Lung (tissue), 12 donors: Measurements from ENCODE around the gene NDUFS2. TPM values are rescaled to one million over a fixed set of nuclear protein-coding genes. Genes with fewer than 3 reads are reported as not detected.

ENCODE experiments used
- ATAC-seq: fragments of 200-7000 bp; cut with Tn5 transposase; one replicate; pipeline ENCODE4 v1.9.1; 2020; ENCODE audit warnings: moderate number of reproducible peaks; ENCODE audit not compliant: insufficient read depth, low FRiP score
- DNase-seq, 3 donors: peaks; one replicate each; pipeline ENCODE4 v3.0.0-alpha.2; 2013 to 2017
- H3K27ac ChIP-seq, 2 donors: one replicate each; pipeline ENCODE4 v1.5.1; 2013; ENCODE audit warnings: mild to moderate bottlenecking in 2 of 2, moderate library complexity in 2 of 2, control low read depth in 1 of 2, inconsistent platforms in 1 of 2, low read depth in 1 of 2, low read length in 1 of 2
- H3K27me3 ChIP-seq, 3 donors: one replicate each; pipeline ENCODE4 v1.5.1; 2013; ENCODE audit warnings: low read length in 2 of 3; ENCODE audit not compliant: control insufficient read depth in 3 of 3, insufficient read depth in 3 of 3
- H3K36me3 ChIP-seq, 4 donors: one replicate each; pipeline ENCODE4 v1.5.1; 2013; ENCODE audit warnings: low read length in 4 of 4, mild to moderate bottlenecking in 1 of 4, moderate library complexity in 1 of 4; ENCODE audit not compliant: control insufficient read depth in 4 of 4, insufficient read depth in 4 of 4
- H3K4me1 ChIP-seq, 5 donors: one replicate each; pipeline ENCODE4 v1.5.1; 2013; ENCODE audit warnings: low read length in 5 of 5, mild to moderate bottlenecking in 2 of 5, moderate library complexity in 1 of 5; ENCODE audit not compliant: control insufficient read depth in 5 of 5, insufficient read depth in 5 of 5
- H3K4me3 ChIP-seq: one replicate; pipeline ENCODE4 v1.5.1; 2013; ENCODE audit warnings: mild to moderate bottlenecking, control low read depth, moderate library complexity
- H3K9ac ChIP-seq, 2 donors: one replicate each; pipeline ENCODE4 v1.5.1; 2013; ENCODE audit warnings: low read length in 2 of 2, control low read depth in 1 of 2; ENCODE audit not compliant: insufficient read depth in 1 of 2
- H3K9me3 ChIP-seq, 4 donors: one replicate each; pipeline ENCODE4 v1.5.1; 2013; ENCODE audit warnings: low read length in 3 of 4, mild to moderate bottlenecking in 1 of 4, moderate library complexity in 1 of 4; ENCODE audit not compliant: control insufficient read depth in 4 of 4, insufficient read depth in 3 of 4
- WGBS, 2 donors: extraction: QIAGEN DNeasy Blood & Tissue Kit; methylation state at CpG; one replicate each; pipeline ENCODE4 v1.1.7; 2013; 5-methylcytosine and 5-hydroxymethylcytosine counted together
- polyA plus RNA-seq, 2 donors: library from polyadenylated mRNA; stranded (reverse); fragments of 200-250 nt; gene quantifications; one replicate each; pipeline ENCODE4 v1.2.1, GENCODE V29; 2013
- total RNA-seq, 2 donors: library from RNA; depleted of rRNA in 1 of 2; stranded (reverse); fragments of >200 nt in 1 of 2; gene quantifications; one replicate each; pipeline ENCODE4 v1.2.1, GENCODE V29; 2014 to 2021
- TF ChIP-seq, protein P1 (sequence below): IDR thresholded peaks from 2 replicates; pipeline ENCODE4 v1.5.1; 2012; ENCODE audit warnings: mild to moderate bottlenecking; ENCODE audit errors: control extremely low read depth, extremely low read depth
- donor health status: control.
- donor health status: control.
- donor health status: Bipolar disorder and iron deficiency.
- donor health status: healthy.
- donor health status: DM: yes; HTN: yes; CAD: no.

The NDUFS2 gene
- total and polyA plus RNA-seq, 4 donors, result 40.2 to 104 (median 88.1) TPM

DNA sequence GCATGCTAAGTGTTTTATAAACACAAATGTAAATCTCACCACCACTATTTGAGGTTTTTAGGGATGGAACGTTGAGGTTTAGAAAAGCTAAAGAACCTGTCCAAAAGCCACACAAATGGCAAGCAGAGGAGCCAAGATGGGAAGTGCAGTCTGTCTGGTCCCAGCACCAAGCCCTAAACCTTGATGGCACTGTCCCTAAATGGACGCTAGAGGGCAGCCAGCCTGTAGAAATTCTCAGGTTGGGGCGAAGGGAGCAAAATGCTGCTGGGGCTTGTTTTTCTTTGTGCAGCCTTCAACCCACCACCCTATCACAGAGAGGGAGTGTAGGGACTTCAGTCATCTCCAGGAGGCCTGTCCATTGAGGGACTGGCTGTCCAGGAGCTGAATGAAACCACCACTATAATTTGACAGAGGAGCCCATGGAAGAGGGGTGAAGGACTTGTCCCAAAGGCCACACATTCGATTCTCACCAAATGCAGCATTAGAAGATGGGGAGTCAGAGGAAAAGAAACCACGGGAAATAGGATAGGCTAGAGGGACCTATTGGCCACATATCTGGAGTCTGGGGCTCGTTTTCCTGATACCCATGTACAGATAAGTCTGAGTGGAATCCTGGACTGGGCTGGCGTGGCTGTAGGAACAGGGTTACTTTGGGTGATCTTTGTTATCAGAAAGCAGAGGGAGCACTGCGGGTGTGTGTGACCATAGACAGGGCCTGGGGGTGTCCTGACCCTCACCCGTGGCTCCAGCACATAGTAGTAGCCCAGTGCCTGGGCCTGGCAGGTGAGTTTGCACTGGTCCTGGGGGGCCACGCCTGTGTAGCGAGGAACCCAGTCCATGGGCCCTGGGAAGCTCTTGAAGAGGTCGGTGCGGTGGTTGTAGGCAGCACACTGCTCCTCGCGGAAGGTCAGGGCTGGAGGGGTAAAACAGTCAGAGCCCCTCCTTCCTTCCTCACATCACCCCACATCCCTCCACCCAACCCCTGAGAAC is 9.4 kb upstream of the NDUFS2 start:
- H3K9me3 ChIP-seq, result no peaks in the 10 kb centered on the region
- peaks cover 0 to 5% (median 0%) of the 10 kb centered on the region in 4 donors for H3K36me3 ChIP-seq
- H3K4me1 ChIP-seq, result peaks cover 0 to 17% (median 7%) of the 10 kb centered on the region in 5 donors
- no peak overlapping the region for H3K4me3 ChIP-seq
- no peaks in the 10 kb centered on the region for H3K27me3 ChIP-seq
- no peak overlapping the region for H3K9ac ChIP-seq
- no peak overlapping the region for H3K27ac ChIP-seq
- ATAC-seq (peak; percentile 79), DNase-seq (peak; percentile 62 to 80 (median 78))
- 60 to 70% methylated on average over 15 of the region's 15 CpGs for WGBS, 2 donors
- TF ChIP-seq, protein P1, sequence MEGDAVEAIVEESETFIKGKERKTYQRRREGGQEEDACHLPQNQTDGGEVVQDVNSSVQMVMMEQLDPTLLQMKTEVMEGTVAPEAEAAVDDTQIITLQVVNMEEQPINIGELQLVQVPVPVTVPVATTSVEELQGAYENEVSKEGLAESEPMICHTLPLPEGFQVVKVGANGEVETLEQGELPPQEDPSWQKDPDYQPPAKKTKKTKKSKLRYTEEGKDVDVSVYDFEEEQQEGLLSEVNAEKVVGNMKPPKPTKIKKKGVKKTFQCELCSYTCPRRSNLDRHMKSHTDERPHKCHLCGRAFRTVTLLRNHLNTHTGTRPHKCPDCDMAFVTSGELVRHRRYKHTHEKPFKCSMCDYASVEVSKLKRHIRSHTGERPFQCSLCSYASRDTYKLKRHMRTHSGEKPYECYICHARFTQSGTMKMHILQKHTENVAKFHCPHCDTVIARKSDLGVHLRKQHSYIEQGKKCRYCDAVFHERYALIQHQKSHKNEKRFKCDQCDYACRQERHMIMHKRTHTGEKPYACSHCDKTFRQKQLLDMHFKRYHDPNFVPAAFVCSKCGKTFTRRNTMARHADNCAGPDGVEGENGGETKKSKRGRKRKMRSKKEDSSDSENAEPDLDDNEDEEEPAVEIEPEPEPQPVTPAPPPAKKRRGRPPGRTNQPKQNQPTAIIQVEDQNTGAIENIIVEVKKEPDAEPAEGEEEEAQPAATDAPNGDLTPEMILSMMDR, result peak; percentile 91

- peaks cover 0 to 26% (median 13%) of the 10 kb centered on the region in 5 donors for H3K4me1 ChIP-seq
- TF ChIP-seq, protein P1, result no peak
- 82 to 92% methylated on average over 21 of the region's 21 CpGs for WGBS, 2 donors
- no peak overlapping the region for H3K27ac ChIP-seq
- H3K36me3 ChIP-seq, result peaks cover 0 to 5% (median 0%) of the 10 kb centered on the region in 4 donors
- no peak for DNase-seq
- no peak for ATAC-seq
- H3K9ac ChIP-seq, result no peak overlapping the region
- no peaks in the 10 kb centered on the region for H3K27me3 ChIP-seq
- no peaks in the 10 kb centered on the region for H3K9me3 ChIP-seq
- no peak overlapping the region for H3K4me3 ChIP-seq
Observed at GRCh38 chr1:161193561-161194235, 8.5 kb upstream of the NDUFS2 start.

GRCh38 chr1:161195171-161195570 is 7.0 kb upstream of the NDUFS2 start:
- Histone ChIP-seq H3K4me1 (peaks cover 0 to 40% (median 23%) of the 10 kb centered on the region in 5 donors), H3K27me3 (no peaks in the 10 kb centered on the region), H3K36me3 (peaks cover 0 to 5% (median 0%) of the 10 kb centered on the region in 4 donors), H3K4me3 (no peak overlapping the region), H3K9ac (no peak overlapping the region), H3K9me3 (no peaks in the 10 kb centered on the region), H3K27ac (no peak overlapping the region)
- TF ChIP-seq, protein P1, result no peak
- 71 to 74% methylated on average over 4 of the region's 4 CpGs for WGBS, 2 donors
- ATAC-seq, result no peak
- DNase-seq, result no peak
